Activated CD8-positive, alpha-beta memory T cell treated with anti-CD3 and anti-CD28 coated beads, Interleukin-2, amount 10 ng/mL, durations not matched to agents 7 days and 5 days (primary cell): Measurements from ENCODE around the gene KCMF1. TPM values are rescaled to one million over a fixed set of nuclear protein-coding genes. Genes with fewer than 3 reads are reported as not detected.

Experiments used
- ATAC-seq: fragments of 150-1000 bp; cut with Tn5 transposase; one replicate; pipeline ENCODE4 v1.10.0; 2021; ENCODE audit warnings: moderate library complexity
- CTCF ChIA-PET: fragments of 350-600 bp; sonication (Branson Sonifier 250); formaldehyde crosslinking; loops from one replicate; lab custom pipeline; 2021; ENCODE audit warnings: antibody characterized with exemption; lab: Charles Lee
- DNase-seq: peaks from one replicate; pipeline ENCODE4 v3.0.0-alpha.2; 2020
- H3K27ac Mint-ChIP-seq: one replicate; pipeline ENCODE4 v1.8.0; 2021; ENCODE audit warnings: mild to moderate bottlenecking, mixed read lengths
- H3K27me3 Mint-ChIP-seq: one replicate; pipeline ENCODE4 v1.8.0; 2021; ENCODE audit warnings: mixed read lengths
- H3K36me3 Mint-ChIP-seq: one replicate; pipeline ENCODE4 v1.8.0; 2021; ENCODE audit warnings: mild to moderate bottlenecking, mixed read lengths
- H3K4me1 Mint-ChIP-seq: one replicate; pipeline ENCODE4 v1.8.0; 2021; ENCODE audit warnings: mixed read lengths
- H3K4me3 Mint-ChIP-seq: one replicate; pipeline ENCODE4 v1.8.0; 2021; ENCODE audit warnings: mild to moderate bottlenecking, moderate library complexity, mixed read lengths
- H3K9me3 Mint-ChIP-seq: one replicate; pipeline ENCODE4 v1.8.0; 2022; ENCODE audit warnings: low read depth, mixed read lengths
- total RNA-seq, 2 experiments: library from RNA; stranded (reverse); gene quantifications; one replicate each; pipeline ENCODE4 v1.2.3, GENCODE V29; 2021

The KCMF1 gene
- total RNA-seq, 2 experiments from 2014 or later, result 78.2 to 89.0 TPM

DNA sequence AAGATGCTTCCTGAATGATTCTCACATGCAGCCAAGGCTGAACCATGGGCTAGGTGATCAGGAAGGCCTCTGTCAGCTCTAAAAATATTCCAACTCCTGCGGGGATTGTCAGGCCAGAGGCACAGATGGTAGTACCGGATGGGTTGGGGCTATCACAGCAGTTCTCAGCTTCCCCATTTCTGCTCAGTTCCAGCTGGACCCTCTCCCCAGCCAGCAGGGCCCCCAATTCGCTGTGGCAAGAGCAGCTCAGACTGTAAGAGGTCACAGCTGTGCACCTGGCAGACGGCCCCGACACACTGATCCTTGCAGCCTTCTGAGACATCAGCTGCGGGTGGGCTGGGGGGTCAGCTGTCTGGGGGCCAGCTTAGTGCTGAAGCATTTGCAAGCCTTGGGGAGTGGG, 118.6 kb downstream of the KCMF1 start:
- Mint-ChIP-seq H3K27me3 (peaks cover 11% of the 10 kb centered on the region), H3K27ac (no peak overlapping the region), H3K9me3 (no peaks in the 10 kb centered on the region), H3K36me3 (no peaks in the 10 kb centered on the region), H3K4me3 (no peak overlapping the region), H3K4me1 (no peaks in the 10 kb centered on the region)
- CTCF ChIA-PET, result no interaction called here
- ATAC-seq (no peak), DNase-seq (no peak)

DNA sequence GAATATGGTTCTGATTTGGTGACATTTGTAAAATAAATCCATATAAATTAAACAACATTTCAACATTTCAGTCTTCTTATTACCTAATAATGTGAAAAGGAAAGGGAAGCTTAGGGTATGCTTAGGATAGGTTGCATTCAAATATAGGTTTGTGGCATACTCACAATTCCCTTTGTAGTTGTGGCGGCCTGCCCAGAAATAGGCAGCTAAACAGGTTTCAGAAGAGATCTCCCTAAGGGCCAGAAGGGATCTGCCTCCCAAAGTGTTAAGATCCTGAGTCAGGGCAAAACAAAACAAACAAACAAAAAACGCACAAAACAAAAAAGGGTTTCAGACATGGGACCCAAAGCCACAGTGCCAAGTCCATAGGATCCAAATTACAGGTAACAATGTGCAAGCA, 120.9 kb downstream of the KCMF1 start:
- Mint-ChIP-seq H3K27ac (no peak overlapping the region), H3K36me3 (no peaks in the 10 kb centered on the region)
- CTCF ChIA-PET, result interaction anchor here (0.6 kb wide), 1 partner anchor 21 kb away, joined by 3 read pairs; no protein-coding TSS in a partner anchor

DNA sequence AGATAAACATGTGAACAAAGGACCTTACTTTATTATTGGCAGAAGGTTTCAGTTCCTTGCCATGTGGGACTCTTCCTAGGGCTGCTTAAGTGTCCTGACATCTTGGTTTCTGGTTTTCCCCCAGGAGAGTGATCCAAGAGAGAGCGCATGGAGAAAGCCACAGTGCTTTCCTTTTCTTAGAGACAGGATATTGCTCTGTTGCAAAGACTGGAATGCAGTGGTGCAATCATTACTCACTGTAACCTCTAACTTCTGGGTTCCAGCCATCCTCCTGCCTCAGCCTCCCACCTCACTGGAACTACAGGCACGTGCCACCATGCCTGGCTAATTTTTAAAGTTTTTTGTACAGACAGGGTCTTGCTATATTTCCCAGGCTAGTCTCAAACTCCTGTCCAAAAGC, 124.1 kb downstream of the KCMF1 start:
- Mint-ChIP-seq H3K4me1 (no peaks in the 10 kb centered on the region), H3K27me3 (peaks cover 22% of the 10 kb centered on the region), H3K4me3 (no peak overlapping the region), H3K36me3 (no peaks in the 10 kb centered on the region), H3K9me3 (no peaks in the 10 kb centered on the region), H3K27ac (no peak overlapping the region)
- DNase-seq, result no peak
- CTCF ChIA-PET, result interaction anchor here (0.7 kb wide), 1 partner anchor 39 kb away, joined by 3 read pairs; no protein-coding TSS in a partner anchor
- ATAC-seq, result no peak

More for the DNA sequence above, 120.9 kb downstream of the KCMF1 start:
- H3K27me3 Mint-ChIP-seq, result peaks cover 16% of the 10 kb centered on the region
- no peak for ATAC-seq
- no peaks in the 10 kb centered on the region for H3K9me3 Mint-ChIP-seq
- no peak for DNase-seq
- H3K4me3 Mint-ChIP-seq, result no peak overlapping the region
- no peaks in the 10 kb centered on the region for H3K4me1 Mint-ChIP-seq

DNA sequence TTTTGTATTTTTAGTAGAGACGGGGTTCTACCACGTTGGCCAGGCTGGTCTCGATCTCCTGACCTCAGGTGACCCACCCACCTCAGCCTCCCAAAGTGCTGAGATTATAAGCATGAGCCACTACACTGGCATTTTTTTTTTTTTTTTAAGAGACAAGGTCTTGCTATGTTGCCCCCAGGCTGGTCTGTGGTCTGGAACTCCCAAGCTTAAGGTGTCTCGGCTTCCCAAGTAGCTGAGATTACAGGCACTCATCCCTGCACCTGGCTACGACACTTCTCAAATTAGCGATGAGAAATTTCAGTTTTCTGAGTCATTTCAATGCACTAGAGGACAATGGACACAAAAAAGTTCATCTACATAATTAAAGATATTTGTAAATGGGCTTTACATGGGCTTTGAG, 125.7 kb downstream of the KCMF1 start:
- Mint-ChIP-seq H3K9me3 (no peaks in the 10 kb centered on the region), H3K36me3 (no peaks in the 10 kb centered on the region), H3K4me1 (no peaks in the 10 kb centered on the region), H3K27me3 (peaks cover 28% of the 10 kb centered on the region), H3K27ac (no peak overlapping the region), H3K4me3 (no peak overlapping the region)
- no peak for DNase-seq
- CTCF ChIA-PET, result no interaction called here
- no peak for ATAC-seq

DNA sequence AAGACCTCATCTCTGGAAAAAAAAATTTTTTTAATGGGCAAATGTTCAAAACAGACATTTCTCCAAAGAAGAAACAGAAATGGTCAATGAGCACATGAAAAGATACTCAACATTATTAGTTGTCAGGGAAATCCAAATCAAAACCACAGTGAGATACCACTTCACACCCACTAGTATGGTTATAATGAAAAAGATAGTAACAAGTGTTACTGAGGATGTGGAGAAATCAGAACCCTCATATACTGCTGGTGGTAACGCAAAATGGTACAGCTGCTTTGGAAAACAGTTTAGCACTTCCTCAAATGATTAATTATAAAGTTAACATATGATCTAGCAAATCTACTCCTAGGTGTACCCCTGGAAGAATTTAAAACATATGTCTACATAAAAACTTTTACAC, 133.3 kb downstream of the KCMF1 start:
- CTCF ChIA-PET, result no interaction called here
- no peak for DNase-seq
- H3K27ac Mint-ChIP-seq, result no peak overlapping the region
- no peaks in the 10 kb centered on the region for H3K9me3 Mint-ChIP-seq
- no peak for ATAC-seq
- no peaks in the 10 kb centered on the region for H3K4me1 Mint-ChIP-seq
- no peak overlapping the region for H3K4me3 Mint-ChIP-seq
- H3K36me3 Mint-ChIP-seq, result no peaks in the 10 kb centered on the region
- peaks cover 13% of the 10 kb centered on the region for H3K27me3 Mint-ChIP-seq

DNA sequence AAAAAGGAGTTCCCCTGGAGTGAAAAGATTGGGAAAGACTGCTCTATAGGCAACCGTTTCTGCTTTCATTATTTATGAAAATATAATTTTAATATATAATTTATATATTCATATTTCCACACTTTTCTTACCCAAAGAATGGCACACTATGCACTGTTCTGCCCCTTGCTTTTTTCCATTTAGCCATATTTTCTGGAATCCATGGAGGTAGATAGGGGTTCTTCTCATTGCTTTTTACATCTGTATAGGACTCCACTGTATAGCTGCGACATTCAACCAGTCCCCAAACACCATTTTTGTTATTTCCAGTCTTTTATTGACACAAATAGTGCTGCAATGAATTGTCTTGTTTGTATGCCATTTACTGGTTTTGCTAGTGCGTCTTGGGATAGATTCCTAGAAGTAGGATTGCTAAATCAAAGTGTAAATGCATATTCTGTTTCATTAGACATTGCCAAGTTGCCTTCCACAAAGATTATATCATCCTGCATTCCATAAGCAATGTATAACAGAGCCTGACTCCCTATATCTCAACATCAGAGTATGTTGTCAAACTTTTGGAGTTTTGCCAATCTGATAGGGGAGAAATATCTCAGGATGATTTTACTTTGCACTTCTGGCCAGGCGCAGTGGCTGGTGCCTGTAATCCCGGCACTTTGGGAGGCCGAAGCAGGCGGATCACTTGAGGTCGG, 135.7 kb downstream of the KCMF1 start:
- no peaks in the 10 kb centered on the region for H3K4me1 Mint-ChIP-seq
- peaks cover 11% of the 10 kb centered on the region for H3K27me3 Mint-ChIP-seq
- H3K9me3 Mint-ChIP-seq, result no peaks in the 10 kb centered on the region
- no peak for DNase-seq
- CTCF ChIA-PET, result interaction anchor here (0.8 kb wide), 1 partner anchor 125 kb away, joined by 3 read pairs; no protein-coding TSS in a partner anchor
- H3K36me3 Mint-ChIP-seq, result no peaks in the 10 kb centered on the region
- no peak overlapping the region for H3K4me3 Mint-ChIP-seq
- no peak for ATAC-seq
- H3K27ac Mint-ChIP-seq, result no peak overlapping the region

Other genes with a start within 250 kb of the KCMF1 start
- gene TRABD2A, start 90.1 kb upstream of the KCMF1 start, total RNA-seq, result 10 to 100 TPM; 30.2 to 32.4 TPM
- gene TMSB10, start 65.5 kb upstream of the KCMF1 start, total RNA-seq, result 1,000 to 10,000 TPM; 3,578 to 3,807 TPM
- not detected for gene TCF7L1, start 162.2 kb downstream of the KCMF1 start, total RNA-seq